ENCODE measurements around the gene CXCL11.

DNA sequence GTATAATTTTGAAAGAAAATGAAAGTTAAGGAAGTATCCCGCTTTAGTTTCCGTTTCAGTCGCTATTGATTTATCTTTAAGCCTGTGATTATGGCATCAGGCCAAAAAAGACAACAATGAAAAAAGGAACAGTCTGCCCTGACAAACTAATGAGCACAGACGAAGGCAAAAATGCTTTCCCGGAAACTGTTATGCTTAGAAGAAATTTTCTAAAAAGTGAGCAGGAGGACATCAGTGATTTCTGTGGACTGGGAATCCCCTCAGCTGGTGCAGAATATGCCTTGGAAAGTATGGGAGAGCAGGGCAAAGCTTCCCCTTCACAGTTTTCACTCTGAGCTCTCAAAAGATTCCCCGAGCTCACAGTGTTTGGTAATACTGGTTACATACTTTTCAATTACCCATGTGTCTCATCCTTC lies 7.5 kb downstream of the CXCL11 start:
- TF ChIP-seq BRCA1 (IDR thresholded peaks at IDR 0.05; ENCODE audit: low read depth, low read length) (no peak), POLR2AphosphoS5 (IDR thresholded peaks at IDR 0.05; ENCODE audit: low read length) (no peak), E2F4 (IDR thresholded peaks at IDR 0.05; ENCODE audit: low read depth, low read length) (no peak), CTCF (IDR thresholded peaks at IDR 0.05 in 2 of 3, conservative IDR thresholded peaks at IDR 0.05 in 1 of 3; ENCODE audit: control insufficient read depth in 2 of 3, extremely low read depth in 1 of 3, insufficient read depth in 1 of 3, low read depth in 3 of 3, low read length in 3 of 3) (no peak), NFIC (IDR thresholded peaks at IDR 0.05; ENCODE audit: low read depth, low read length) (no peak), FOS (IDR thresholded peaks at IDR 0.05; ENCODE audit: borderline replicate concordance, extremely low read depth, insufficient read length) (no peak), TAF1 (IDR thresholded peaks at IDR 0.05; ENCODE audit: borderline replicate concordance, low read depth, low read length) (no peak), NFYB (IDR thresholded peaks at IDR 0.05; ENCODE audit: insufficient read depth, low read depth, low read length) (no peak), EZH2 (IDR thresholded peaks at IDR 0.05; ENCODE audit: borderline replicate concordance, control insufficient read depth, low read depth, low read length) (no peak), ZBTB33 (IDR thresholded peaks at IDR 0.05) (no peak), POLR2A (IDR thresholded peaks at IDR 0.05; ENCODE audit: low read depth, low read length) (no peak), USF1 (IDR thresholded peaks at IDR 0.05; ENCODE audit: borderline replicate concordance, extremely low read length, insufficient read depth, low read depth, low read length) (no peak)
